Upper lobe of right lung (tissue), 1 donor: Measurements from ENCODE around the gene C3orf20. TPM values are rescaled to one million over a fixed set of nuclear protein-coding genes. Genes with fewer than 3 reads are reported as not detected.

ENCODE experiments used
- ATAC-seq: fragments of 200-7000 bp; cut with Tn5 transposase; one replicate; pipeline ENCODE4 v1.9.1; 2020; ENCODE audit warnings: mild to moderate bottlenecking, moderate library complexity
- DNase-seq: peaks from one replicate; pipeline ENCODE4 v3.0.0-alpha.2; 2020
- H3K27ac ChIP-seq: fragments of 200-600 bp; one replicate; pipeline ENCODE4 v1.8.0; 2022
- H3K27me3 ChIP-seq: fragments of 200-600 bp; one replicate; pipeline ENCODE4 v1.8.0; 2022; ENCODE audit warnings: mild to moderate bottlenecking
- H3K36me3 ChIP-seq: fragments of 200-600 bp; one replicate; pipeline ENCODE4 v1.8.0; 2022
- H3K4me1 ChIP-seq: fragments of 200-600 bp; one replicate; pipeline ENCODE4 v1.8.0; 2022
- H3K4me3 ChIP-seq: fragments of 200-600 bp; one replicate; pipeline ENCODE4 v1.8.0; 2022; ENCODE audit warnings: mild to moderate bottlenecking
- H3K9me3 ChIP-seq: fragments of 200-600 bp; one replicate; pipeline ENCODE4 v1.8.0; 2022
- CTCF ChIP-seq: fragments of 200-600 bp; IDR thresholded peaks from one replicate; pipeline ENCODE4 v1.8.0; 2022; ENCODE audit warnings: antibody characterized with exemption
- intact Hi-C: fragments of 100-400 bp; cut with DNase I; formaldehyde crosslinking; loops from one replicate; pipeline ENCODE4 v1.11.0; 2022
- long read RNA-seq: library from polyadenylated mRNA; unstranded; transcript quantifications from one replicate; pipeline ENCODE4 v2.0.0, GENCODE V29; 2021
- total RNA-seq: library from RNA; stranded (reverse); fragmentation: NEBNext Ultra II Directional; extraction: Animal tissue kit (Norgen Biotek cat#: 25700); gene quantifications from one replicate; pipeline ENCODE4 v1.2.1, GENCODE V29; 2021
- donor health status: DM: no; HTN: yes; CAD: no; lungs with severe emphysema.

Gene C3orf20
- total RNA-seq = 0.14 TPM
- long read RNA-seq, partial matches to known transcripts = 0 of 1 reads
- long read RNA-seq, other reads (novel, unspliced or antisense) = 1 of 1 reads

GRCh38 chr3:14674841-14675240 is at the start of gene C3orf20:
Gene C3orf20 (plus strand): TSS chr3:14675141. CDS start chr3:14682714, 7,573 bp downstream.
- TF ChIP-seq CTCF = no peak
- intact Hi-C loops = loop anchor here (5.0 to 10.0 kb wide), 2 partner anchors 100 to 242 kb away; no protein-coding TSS in a partner anchor
- no peaks in the 10 kb centered on the region for H3K27me3 ChIP-seq

DNA sequence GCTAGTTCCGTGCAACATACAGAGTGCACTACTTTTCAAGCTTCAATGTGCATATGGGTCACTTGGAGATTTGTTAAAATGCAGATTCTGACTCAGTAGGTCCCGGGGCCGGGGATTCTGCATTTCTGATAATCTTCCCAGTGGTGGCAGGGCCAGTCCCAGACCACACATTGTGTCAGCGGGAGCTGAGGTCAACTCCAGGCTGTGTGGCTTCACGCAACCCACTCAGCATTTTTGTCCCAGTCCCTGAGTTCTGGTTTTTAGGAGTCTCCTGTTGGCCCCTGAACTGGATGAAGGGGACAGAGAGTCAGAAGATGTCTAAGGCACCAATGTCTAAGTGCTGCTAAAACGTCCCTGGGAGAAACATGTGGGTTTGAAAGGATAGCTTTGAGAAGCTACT is 49.5 kb upstream of the C3orf20 start:
- DNase-seq (no peak), ATAC-seq (no peak)
- intact Hi-C loops = no loop called here
- Histone ChIP-seq H3K36me3 (no peaks in the 10 kb centered on the region), H3K9me3 (no peaks in the 10 kb centered on the region), H3K4me3 (no peak overlapping the region), H3K27ac (no peak overlapping the region), H3K4me1 (no peaks in the 10 kb centered on the region), H3K27me3 (no peaks in the 10 kb centered on the region)
- no peak for TF ChIP-seq CTCF

More at GRCh38 chr3:14674841-14675240, at the start of gene C3orf20:
- Histone ChIP-seq H3K36me3 (peaks cover 31% of the 10 kb centered on the region), H3K4me1 (no peaks in the 10 kb centered on the region), H3K4me3 (no peak within 1 kb of the TSS), H3K9me3 (no peaks in the 10 kb centered on the region), H3K27ac (no peak within 1 kb of the TSS)
- no peak for DNase-seq
- no peak for ATAC-seq

DNA sequence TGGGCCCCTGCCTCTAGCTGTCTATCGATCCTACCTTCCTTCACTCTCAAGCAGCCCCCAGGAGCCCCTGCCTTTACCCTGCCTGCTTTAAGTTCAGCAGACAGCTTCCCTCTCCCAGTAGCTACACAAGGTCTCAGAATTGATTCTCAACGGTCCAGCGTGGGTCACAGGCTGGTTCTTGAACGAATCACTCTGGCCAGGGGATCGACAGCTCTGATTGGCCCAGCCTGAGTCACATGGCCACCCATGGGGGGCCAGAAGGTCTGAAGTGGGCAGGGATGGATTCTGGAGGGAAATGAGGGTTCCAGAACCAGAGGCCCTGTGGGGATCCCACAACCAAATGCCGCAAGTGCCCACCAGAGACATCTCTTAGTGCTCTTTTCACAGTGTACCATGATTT is 47.1 kb upstream of the C3orf20 start:
- H3K4me3 ChIP-seq = no peak overlapping the region
- intact Hi-C loops = no loop called here
- H3K27me3 ChIP-seq = no peaks in the 10 kb centered on the region
- H3K36me3 ChIP-seq = no peaks in the 10 kb centered on the region
- no peak for TF ChIP-seq CTCF
- H3K27ac ChIP-seq = no peak overlapping the region
- no peak for DNase-seq
- ATAC-seq = no peak
- no peaks in the 10 kb centered on the region for H3K4me1 ChIP-seq
- H3K9me3 ChIP-seq = no peaks in the 10 kb centered on the region

DNA sequence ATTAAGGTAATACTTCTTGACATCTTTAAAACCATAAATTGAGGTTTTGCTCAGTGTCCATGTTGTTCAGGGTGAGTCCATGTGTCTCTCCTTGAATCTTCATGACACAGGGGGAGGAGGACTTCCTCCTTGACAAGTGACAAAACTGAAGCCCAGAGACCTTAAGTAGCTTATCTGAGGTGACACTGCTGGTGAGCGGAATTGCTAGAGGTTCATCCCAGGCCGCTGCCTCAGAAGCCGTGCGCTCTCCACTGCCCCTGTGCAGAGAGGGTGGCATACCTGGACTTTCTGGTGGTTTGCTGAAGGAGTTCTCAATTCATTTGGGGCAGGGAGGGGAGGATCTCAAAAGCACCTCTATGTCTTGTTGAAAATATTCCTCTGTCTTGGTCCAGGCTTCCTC is 46.5 kb upstream of the C3orf20 start:
- intact Hi-C loops = no loop called here
- no peak for ATAC-seq

DNA sequence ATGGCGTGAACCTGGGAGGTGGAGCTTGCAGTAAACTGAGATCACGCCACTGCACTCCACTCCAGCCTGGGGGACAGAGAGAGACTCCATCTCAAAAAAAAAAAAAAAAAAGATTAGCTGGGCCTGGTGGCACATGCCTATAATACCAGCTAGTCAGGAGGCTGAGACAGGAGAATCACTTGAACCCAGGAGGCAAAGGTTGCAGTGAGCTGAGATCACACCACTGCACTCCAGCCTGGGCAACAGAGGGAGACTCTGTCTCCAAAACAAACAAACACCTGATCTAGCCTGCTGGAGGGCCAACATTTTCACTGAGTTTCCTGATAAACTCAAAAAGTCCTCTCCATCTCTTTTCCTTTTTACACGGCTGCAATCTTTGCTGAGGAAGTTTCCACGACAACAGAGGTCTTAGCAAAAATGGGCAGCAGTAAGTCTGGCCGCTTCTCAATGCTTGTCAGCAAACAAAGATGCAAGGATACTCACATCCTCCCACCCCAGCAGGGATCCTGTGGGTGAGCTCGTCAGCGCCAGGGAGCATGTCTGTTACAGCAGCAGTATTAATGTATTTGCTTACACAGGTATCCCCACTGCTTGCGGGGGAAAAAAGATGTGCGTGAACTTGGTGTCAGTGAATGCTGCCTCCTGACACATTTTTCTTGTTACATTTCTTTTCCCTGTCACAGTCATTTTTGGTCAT is 44.4 kb upstream of the C3orf20 start:
- TF ChIP-seq CTCF = no peak
- Histone ChIP-seq H3K4me3 (no peak overlapping the region), H3K36me3 (no peaks in the 10 kb centered on the region), H3K27me3 (no peaks in the 10 kb centered on the region), H3K9me3 (no peaks in the 10 kb centered on the region), H3K4me1 (no peaks in the 10 kb centered on the region), H3K27ac (no peak overlapping the region)
- intact Hi-C loops = no loop called here
- DNase-seq (no peak), ATAC-seq (no peak)

More for the DNA sequence above, 46.5 kb upstream of the C3orf20 start:
- H3K36me3 ChIP-seq = no peaks in the 10 kb centered on the region
- no peak overlapping the region for H3K27ac ChIP-seq
- no peak overlapping the region for H3K4me3 ChIP-seq
- TF ChIP-seq CTCF = no peak
- no peaks in the 10 kb centered on the region for H3K4me1 ChIP-seq
- no peaks in the 10 kb centered on the region for H3K27me3 ChIP-seq
- DNase-seq = no peak
- H3K9me3 ChIP-seq = no peaks in the 10 kb centered on the region
